Esophagus muscularis mucosa (tissue), 4 donors: ENCODE results near the gene ARF3. TPM values are rescaled to one million over a fixed set of nuclear protein-coding genes. Genes with fewer than 3 reads are reported as not detected.

ENCODE experiments used
- DNase-seq: peaks from one replicate; pipeline ENCODE4 v3.0.0-alpha.2; 2017; ENCODE audit errors: extremely low spot score
- H3K27ac ChIP-seq, 4 donors: fragments of 200-600 bp; sonication (generic); replicated peaks in 1 of 4; 1 replicate in 3 of 4; 2 replicates in 1 of 4; pipeline ENCODE4 v1.5.1; 2016 to 2019; ENCODE audit warnings: mild to moderate bottlenecking in 1 of 4
- H3K27me3 ChIP-seq, 4 donors: fragments of 200-600 bp; sonication (generic); one replicate each; pipeline versions ENCODE4 v1.5.1 to v1.6.0; 2016 to 2019
- H3K36me3 ChIP-seq, 4 donors: fragments of 200-600 bp; sonication (generic); one replicate each; pipeline ENCODE4 v1.5.1; 2016 to 2019
- H3K4me1 ChIP-seq, 4 donors: fragments of 200-600 bp; sonication (generic); one replicate each; pipeline ENCODE4 v1.5.1; 2016 to 2019
- H3K4me3 ChIP-seq, 4 donors: fragments of 200-600 bp; sonication (generic); 1 replicate in 2 of 4; 2 replicates in 2 of 4; pipeline ENCODE4 v1.5.1; 2016 to 2019; ENCODE audit warnings: mild to moderate bottlenecking in 4 of 4, moderate library complexity in 1 of 4
- H3K9me3 ChIP-seq, 4 donors: fragments of 200-600 bp; sonication (generic); 1 replicate in 3 of 4; 2 replicates in 1 of 4; pipeline ENCODE4 v1.5.1; 2016 to 2019
- CTCF ChIP-seq, 3 experiments: fragments of 200-600 bp in 2 of 3; fragments of 450-650 bp in 1 of 3; sonication (generic) in 2 of 3; IDR thresholded peaks; one replicate each; pipeline ENCODE4 v1.5.1; 2017 to 2019; ENCODE audit warnings: antibody characterized with exemption in 3 of 3, mild to moderate bottlenecking in 2 of 3, moderate library complexity in 1 of 3
- EP300 ChIP-seq: sonication (generic); formaldehyde crosslinking; IDR thresholded peaks from one replicate; pipeline ENCODE4 v1.6.1; 2017; ENCODE audit warnings: antibody characterized with exemption
- POLR2A ChIP-seq: fragments of 450-650 bp; IDR thresholded peaks from one replicate; pipeline ENCODE4 v1.6.1; 2017; ENCODE audit warnings: antibody characterized with exemption, moderate library complexity, mild to moderate bottlenecking, low read depth
- POLR2AphosphoS5 ChIP-seq, 2 donors: sonication (generic); formaldehyde crosslinking; IDR thresholded peaks; one replicate each; pipeline ENCODE4 v1.6.1; 2017; ENCODE audit warnings: antibody characterized with exemption in 2 of 2
- WGBS: methylation state at CpG from one replicate; pipeline ENCODE4 v1.1.5; 2018; 5-methylcytosine and 5-hydroxymethylcytosine counted together
- intact Hi-C: fragments of 100-400 bp; cut with DNase I; formaldehyde crosslinking; loops from one replicate; pipeline ENCODE4 v1.15.1; 2023
- total RNA-seq, 4 donors: library from RNA; depleted of rRNA; stranded (reverse); fragments of >200 nt; gene quantifications; one replicate each; pipeline versions ENCODE4 v1.1.0 to v1.2.1, GENCODE V29; 2016

ARF3 gene
- total RNA-seq, 4 donors from 2014 or later, result 42.8 to 71.9 (median 65.1) TPM

- no peak for TF ChIP-seq CTCF (IDR thresholded peaks at IDR 0.05)
- no peak for TF ChIP-seq POLR2AphosphoS5 (IDR thresholded peaks at IDR 0.05)
- TF ChIP-seq EP300, result no peak
- TF ChIP-seq POLR2A, result no peak
- H3K9me3 ChIP-seq, result no peaks in the 10 kb centered on the region
Observed at GRCh38 chr12:48993787-48994186, 36.5 kb upstream of the ARF3 start.

GRCh38 chr12:48991247-48992050 lies 34.2 kb upstream of the ARF3 start:
- no peaks in the 10 kb centered on the region for H3K36me3 ChIP-seq
- intact Hi-C loops, result no loop called here
- WGBS, result 69% methylated on average over 8 of the region's 8 CpGs
- peaks cover 0 to 23% (median 13%) of the 10 kb centered on the region in 4 donors for H3K4me1 ChIP-seq
- TF ChIP-seq CTCF (IDR thresholded peaks at IDR 0.05) (no peak), POLR2A (no peak), EP300 (no peak), POLR2AphosphoS5 (IDR thresholded peaks at IDR 0.05) (no peak)
- no peak overlapping the region for H3K27ac ChIP-seq
- H3K9me3 ChIP-seq, result no peaks in the 10 kb centered on the region
- H3K4me3 ChIP-seq, result no peak overlapping the region
- DNase-seq, result no peak
- peaks cover 0 to 98% (median 25%) of the 10 kb centered on the region in 4 donors for H3K27me3 ChIP-seq

More at GRCh38 chr12:48993787-48994186, 36.5 kb upstream of the ARF3 start:
- Histone ChIP-seq H3K27ac (no peak overlapping the region), H3K27me3 (peaks cover 6 to 97% (median 34%) of the 10 kb centered on the region in 4 donors), H3K36me3 (no peaks in the 10 kb centered on the region), H3K4me3 (no peak overlapping the region), H3K4me1 (peaks cover 20 to 41% (median 34%) of the 10 kb centered on the region in 4 donors)
- DNase-seq, result no peak
- intact Hi-C loops, result no loop called here
- WGBS, result 91% methylated on average over 3 of the region's 3 CpGs

- no peaks in the 10 kb centered on the region for H3K9me3 ChIP-seq
- H3K4me3 ChIP-seq, result no peak overlapping the region
- H3K27me3 ChIP-seq, result peaks cover 0 to 98% (median 25%) of the 10 kb centered on the region in 4 donors
- DNase-seq, result no peak
- TF ChIP-seq CTCF (IDR thresholded peaks at IDR 0.05), result no peak
- TF ChIP-seq POLR2A, result no peak
- no peak for TF ChIP-seq EP300
- no peak for TF ChIP-seq POLR2AphosphoS5 (IDR thresholded peaks at IDR 0.05)
- H3K36me3 ChIP-seq, result no peaks in the 10 kb centered on the region
- peaks cover 0 to 18% (median 12%) of the 10 kb centered on the region in 4 donors for H3K4me1 ChIP-seq
- intact Hi-C loops, result no loop called here
- no peak overlapping the region for H3K27ac ChIP-seq
Observed at GRCh38 chr12:48990552-48990951, 33.3 kb upstream of the ARF3 start.

- TF ChIP-seq CTCF (IDR thresholded peaks at IDR 0.05), result peak; percentile 73 to 82 (median 76)
- no peak for TF ChIP-seq POLR2A
- Histone ChIP-seq H3K27me3 (peaks cover 0 to 94% (median 8%) of the 10 kb centered on the region in 4 donors), H3K36me3 (no peaks in the 10 kb centered on the region), H3K4me1 (peaks cover 0 to 7% (median 3%) of the 10 kb centered on the region in 4 donors), H3K9me3 (no peaks in the 10 kb centered on the region), H3K27ac (no peak overlapping the region), H3K4me3 (no peak overlapping the region)
- 32% methylated on average over 15 of the region's 16 CpGs for WGBS
- intact Hi-C loops, result no loop called here
- DNase-seq, result no peak
Observed at GRCh38 chr12:48988030-48988649, 30.9 kb upstream of the ARF3 start.
